Pancreas (tissue), 10 donors: Measurements from ENCODE around the gene CPT1A. TPM values are rescaled to one million over a fixed set of nuclear protein-coding genes. Genes with fewer than 3 reads are reported as not detected.

Experiments
- ATAC-seq, 4 donors: fragments of 200-7000 bp; cut with Tn5 transposase; one replicate each; pipeline versions ENCODE4 v1.8.0 to v1.9.1; 2020; ENCODE audit warnings: mild to moderate bottlenecking in 4 of 4, moderate library complexity in 4 of 4
- DNase-seq, 6 donors: peaks; one replicate each; pipeline ENCODE4 v3.0.0-alpha.2; 2020
- FAIRE-seq: peaks from 2 replicates; lab custom pipeline; 2012; peaks lifted over from hg19 to GRCh38; lab: Jason Lieb, UNC
- H3K27ac ChIP-seq, 4 donors: fragments of 200-600 bp; sonication (generic); 1 replicate in 3 of 4; 2 replicates in 1 of 4; pipeline versions ENCODE4 v1.5.0 to v1.8.0; 2020
- H3K27me3 ChIP-seq, 4 donors: fragments of 200-600 bp; one replicate each; pipeline ENCODE4 v1.8.0; 2021
- H3K36me3 ChIP-seq, 3 donors: fragments of 200-600 bp; sonication (generic) in 1 of 3; one replicate each; pipeline versions ENCODE4 v1.5.0 to v1.8.0; 2020 to 2021
- H3K4me1 ChIP-seq, 3 donors: fragments of 200-600 bp; one replicate each; pipeline ENCODE4 v1.8.0; 2021
- H3K4me3 ChIP-seq, 4 donors: fragments of 200-600 bp; sonication (generic) in 2 of 4; one replicate each; pipeline versions ENCODE4 v1.5.0 to v1.8.0; 2020 to 2021
- H3K9me3 ChIP-seq, 4 donors: fragments of 200-600 bp; one replicate each; pipeline ENCODE4 v1.8.0; 2021
- WGBS, 2 donors: extraction: QIAGEN DNeasy Blood & Tissue Kit; methylation state at CpG; one replicate each; pipeline ENCODE4 v1.1.7; 2013; 5-methylcytosine and 5-hydroxymethylcytosine counted together
- intact Hi-C, 3 donors: fragments of 100-400 bp; cut with DNase I; formaldehyde crosslinking; loops; one replicate each; pipeline versions ENCODE4 v1.11.1 to v1.14.2; 2022
- polyA plus RNA-seq, 2 donors: library from polyadenylated mRNA; stranded (reverse); fragments of 200-250 nt; gene quantifications; one replicate each; pipeline ENCODE4 v1.2.3, GENCODE V29; 2013
- total RNA-seq, 6 donors: library from RNA; stranded (reverse); fragmentation: NEBNext Ultra II Directional in 4 of 6; extraction: Animal tissue kit (Norgen Biotek cat#: 25700) in 4 of 6; gene quantifications; one replicate each; pipeline versions ENCODE4 v1.2.1 to v1.2.4, GENCODE V29; 2021 to 2023
- TF ChIP-seq, protein P1 (sequence below), 4 donors: fragments of 200-600 bp; sonication (generic) in 3 of 4; IDR thresholded peaks; one replicate each; pipeline versions ENCODE4 v1.5.0 to v1.8.0; 2021; ENCODE audit warnings: antibody characterized with exemption in 4 of 4
- donor health status: healthy with polysubstance abuse.
- donor health status: DM: no; HTN: no; CAD: no; lungs with moderate emphysema.
- donor health status: DM: no; HTN: no; CAD: no.
- donor health status: control.
- donor health status: control.
- donor health status: Bipolar disorder and iron deficiency.
- donor health status: DM: yes; HTN: yes; CAD: no.
- donor health status: DM: no; HTN: no; CAD: no.
- donor health status: DM: no; HTN: no; CAD: no.
- donor health status: DM: yes; HTN: yes; CAD: no.

Gene CPT1A
- total and polyA plus RNA-seq, 8 donors = 9.5 to 33.7 (median 20.5) TPM

DNA sequence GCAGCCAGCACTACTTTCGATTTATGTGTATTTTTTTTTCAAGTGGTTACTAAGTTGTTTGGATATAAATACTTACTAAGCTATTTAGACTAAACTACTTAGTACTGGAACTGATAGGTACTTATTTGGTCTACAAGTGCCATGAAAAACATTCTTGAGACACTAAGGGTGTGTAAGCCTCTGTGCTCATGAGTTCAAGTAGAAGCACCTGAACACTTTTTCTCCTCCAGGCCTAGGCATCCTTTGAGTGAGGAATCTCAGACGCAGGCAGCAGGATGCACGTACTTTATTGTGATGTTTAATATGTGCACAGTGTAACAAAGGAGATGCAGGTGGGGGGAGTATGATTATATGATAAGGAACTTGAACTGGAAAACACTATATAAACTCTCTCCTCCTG is 98.2 kb downstream of the CPT1A start:
- H3K27ac ChIP-seq = no peak overlapping the region
- no peaks in the 10 kb centered on the region for H3K4me1 ChIP-seq
- H3K4me3 ChIP-seq = no peak overlapping the region
- no peaks in the 10 kb centered on the region for H3K27me3 ChIP-seq
- no peaks in the 10 kb centered on the region for H3K36me3 ChIP-seq
- H3K9me3 ChIP-seq = no peaks in the 10 kb centered on the region
- ATAC-seq (no peak), DNase-seq (no peak), FAIRE-seq (no peak)
- intact Hi-C loops = no loop called here
- TF ChIP-seq, protein P1, sequence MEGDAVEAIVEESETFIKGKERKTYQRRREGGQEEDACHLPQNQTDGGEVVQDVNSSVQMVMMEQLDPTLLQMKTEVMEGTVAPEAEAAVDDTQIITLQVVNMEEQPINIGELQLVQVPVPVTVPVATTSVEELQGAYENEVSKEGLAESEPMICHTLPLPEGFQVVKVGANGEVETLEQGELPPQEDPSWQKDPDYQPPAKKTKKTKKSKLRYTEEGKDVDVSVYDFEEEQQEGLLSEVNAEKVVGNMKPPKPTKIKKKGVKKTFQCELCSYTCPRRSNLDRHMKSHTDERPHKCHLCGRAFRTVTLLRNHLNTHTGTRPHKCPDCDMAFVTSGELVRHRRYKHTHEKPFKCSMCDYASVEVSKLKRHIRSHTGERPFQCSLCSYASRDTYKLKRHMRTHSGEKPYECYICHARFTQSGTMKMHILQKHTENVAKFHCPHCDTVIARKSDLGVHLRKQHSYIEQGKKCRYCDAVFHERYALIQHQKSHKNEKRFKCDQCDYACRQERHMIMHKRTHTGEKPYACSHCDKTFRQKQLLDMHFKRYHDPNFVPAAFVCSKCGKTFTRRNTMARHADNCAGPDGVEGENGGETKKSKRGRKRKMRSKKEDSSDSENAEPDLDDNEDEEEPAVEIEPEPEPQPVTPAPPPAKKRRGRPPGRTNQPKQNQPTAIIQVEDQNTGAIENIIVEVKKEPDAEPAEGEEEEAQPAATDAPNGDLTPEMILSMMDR (IDR thresholded peaks at IDR 0.05) = no peak
- 97% methylated on average over 3 of the region's 3 CpGs for WGBS, 2 donors

DNA sequence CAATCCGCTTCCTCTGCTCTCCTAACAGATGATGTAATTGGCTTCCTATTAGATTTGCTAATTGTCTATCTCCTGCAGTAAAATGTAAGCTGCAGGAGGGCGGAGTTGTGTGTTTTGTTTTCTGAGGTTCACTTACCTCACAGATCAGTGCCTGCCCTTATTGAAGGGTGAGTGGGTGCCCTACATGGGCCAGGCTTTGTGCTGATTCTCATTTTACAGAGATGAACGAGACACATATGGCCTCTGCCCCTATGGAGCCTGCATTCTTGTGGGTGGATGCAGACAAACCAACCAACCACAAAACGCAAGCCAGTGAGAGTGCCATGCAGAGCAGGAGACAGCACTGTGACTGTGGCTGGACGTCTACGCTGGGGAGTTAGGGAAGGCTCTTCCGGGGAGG is 100.3 kb downstream of the CPT1A start:
- DNase-seq (no peak), FAIRE-seq (no peak), ATAC-seq (no peak)
- TF ChIP-seq, protein P1 (IDR thresholded peaks at IDR 0.05) = no peak
- H3K27me3 ChIP-seq = no peaks in the 10 kb centered on the region
- WGBS, 2 donors = 86 to 90% methylated on average over 7 of the region's 7 CpGs
- H3K9me3 ChIP-seq = no peaks in the 10 kb centered on the region
- no peaks in the 10 kb centered on the region for H3K4me1 ChIP-seq
- intact Hi-C loops = no loop called here
- H3K27ac ChIP-seq = no peak overlapping the region
- H3K36me3 ChIP-seq = no peaks in the 10 kb centered on the region
- no peak overlapping the region for H3K4me3 ChIP-seq

DNA sequence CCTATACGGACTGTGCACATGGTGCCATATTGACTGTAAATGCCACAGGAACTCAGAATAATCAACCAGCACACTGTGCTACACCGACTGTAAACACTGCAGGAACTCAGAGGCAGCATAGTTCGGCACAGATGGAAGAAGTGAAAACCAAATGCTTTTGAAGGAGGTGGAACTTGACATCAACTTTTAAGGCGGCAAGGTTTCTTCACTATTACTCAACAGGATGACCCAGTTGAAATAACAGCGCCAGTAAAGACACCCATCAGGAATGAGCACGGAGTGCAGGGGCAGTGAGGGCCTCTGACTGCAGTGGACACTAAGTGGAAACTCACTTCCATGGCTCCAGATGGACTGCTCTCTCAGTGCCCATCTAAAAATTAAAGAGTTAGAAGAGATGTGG is 106.1 kb downstream of the CPT1A start:
- Histone ChIP-seq H3K36me3 (no peaks in the 10 kb centered on the region), H3K4me1 (no peaks in the 10 kb centered on the region), H3K4me3 (no peak overlapping the region), H3K9me3 (no peaks in the 10 kb centered on the region), H3K27me3 (no peaks in the 10 kb centered on the region), H3K27ac (no peak overlapping the region)
- TF ChIP-seq, protein P1 (IDR thresholded peaks at IDR 0.05) = no peak
- ATAC-seq (no peak), DNase-seq (no peak), FAIRE-seq (no peak)
- WGBS, 2 donors = 89 to 90% methylated on average over 6 of the region's 6 CpGs
- intact Hi-C loops = no loop called here

DNA sequence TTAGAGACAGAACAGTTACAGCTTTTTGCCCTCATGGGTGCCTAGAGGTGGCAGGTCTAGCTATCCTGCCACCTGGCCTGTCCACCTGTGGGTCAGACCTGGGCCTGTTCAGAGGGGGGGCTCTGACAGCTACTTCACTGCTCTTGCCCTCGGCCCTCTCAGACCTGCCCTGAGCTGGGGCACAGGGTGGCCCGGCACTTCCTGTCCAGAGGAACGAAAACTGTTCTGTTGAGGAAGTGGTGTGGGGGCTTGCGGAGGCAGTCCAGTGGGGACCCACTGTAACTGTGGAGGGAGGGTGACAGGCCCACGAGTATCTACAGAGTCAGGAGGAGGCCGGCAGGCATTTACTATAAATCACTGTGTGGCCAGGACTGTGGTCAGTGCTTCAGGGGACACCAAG is 106.6 kb downstream of the CPT1A start:
- Histone ChIP-seq H3K9me3 (no peaks in the 10 kb centered on the region), H3K4me3 (no peak overlapping the region), H3K27me3 (no peaks in the 10 kb centered on the region), H3K36me3 (no peaks in the 10 kb centered on the region), H3K4me1 (no peaks in the 10 kb centered on the region), H3K27ac (no peak overlapping the region)
- 74 to 83% methylated on average over 6 of the region's 6 CpGs for WGBS, 2 donors
- FAIRE-seq = no peak
- DNase-seq = no peak
- intact Hi-C loops = no loop called here
- TF ChIP-seq, protein P1 (IDR thresholded peaks at IDR 0.05) = no peak
- ATAC-seq = no peak

DNA sequence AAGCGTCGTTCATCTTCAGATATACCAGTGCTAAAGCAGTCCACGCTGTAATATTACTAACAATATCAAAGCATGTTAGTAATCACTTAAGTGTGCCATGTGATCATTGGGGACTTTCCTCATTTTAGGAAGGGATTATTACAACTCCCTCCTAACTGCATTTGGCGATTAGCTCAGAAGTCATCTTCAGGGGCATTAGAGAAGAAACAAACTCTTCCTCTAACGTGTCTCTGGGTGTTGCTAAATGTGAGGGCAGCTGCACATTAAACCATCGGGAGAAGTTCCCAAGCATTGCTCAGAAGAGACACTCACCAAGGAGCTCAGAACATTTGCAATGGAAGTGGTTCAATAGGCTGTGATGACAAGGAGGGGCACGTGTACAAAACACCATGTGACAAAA is 107.6 kb downstream of the CPT1A start:
- Histone ChIP-seq H3K9me3 (no peaks in the 10 kb centered on the region), H3K27me3 (no peaks in the 10 kb centered on the region), H3K27ac (no peak overlapping the region), H3K4me3 (no peak overlapping the region), H3K36me3 (no peaks in the 10 kb centered on the region), H3K4me1 (no peaks in the 10 kb centered on the region)
- DNase-seq = no peak
- TF ChIP-seq, protein P1 (IDR thresholded peaks at IDR 0.05) = no peak
- intact Hi-C loops = no loop called here
- no peak for ATAC-seq
- WGBS, 2 donors = 81 to 83% methylated on average over 7 of the region's 7 CpGs
- FAIRE-seq = no peak
